ENCODE measurements around the gene PARD3. TPM values are rescaled to one million over a fixed set of nuclear protein-coding genes. Genes with fewer than 3 reads are reported as not detected.

PARD3 gene
- total and polyA plus RNA-seq, 10 of the 15 experiments (the other 5 are each of a cell fraction or from before 2014, with no cell fraction given): 2.6 to 43.1 (median 13.9) TPM

- Histone ChIP-seq H3K27me3 (replicated peaks in 1 of 2; ENCODE audit: control insufficient read depth in 2 of 2, insufficient read depth in 2 of 2, low read length in 1 of 2) (no peaks in the 10 kb centered on the region), H4K20me1 (ENCODE audit: control insufficient read depth, insufficient read depth) (no peaks in the 10 kb centered on the region), H3K36me3 (ENCODE audit: control insufficient read depth in 2 of 2, insufficient read depth in 2 of 2, low read length in 1 of 2) (no peaks in the 10 kb centered on the region), H2AFZ (ENCODE audit: control insufficient read depth, low read depth, low read length) (no peak overlapping the region), H3K27ac (ENCODE audit: control insufficient read depth, insufficient read depth) (no peak overlapping the region), H3K9me3 (replicated peaks; ENCODE audit: control insufficient read depth, insufficient read depth, low read length) (no peaks in the 10 kb centered on the region), H3K79me2 (ENCODE audit: control insufficient read depth, insufficient read depth, low read length) (no peaks in the 10 kb centered on the region), H3K9ac (ENCODE audit: control insufficient read depth, insufficient read depth, low read length) (no peak overlapping the region), H3K4me2 (ENCODE audit: control insufficient read depth, insufficient read depth) (no peak overlapping the region), H3K4me1 (ENCODE audit: control insufficient read depth, insufficient read depth, low read length) (no peaks in the 10 kb centered on the region), H3K4me3 (no peak overlapping the region)
- TF ChIP-seq NKRF (conservative IDR thresholded peaks at IDR 0.05) (no peak), SIX5 (IDR thresholded peaks at IDR 0.05; ENCODE audit: low read depth, low read length, severe bottlenecking) (no peak), ZZZ3 (IDR thresholded peaks at IDR 0.05; ENCODE audit: control insufficient read depth, insufficient read length, low read depth) (no peak), EGR1 (IDR thresholded peaks at IDR 0.05; ENCODE audit: borderline replicate concordance in 1 of 2, low read depth in 2 of 2, low read length in 2 of 2) (no peak), ZNF592 (IDR thresholded peaks at IDR 0.05) (no peak), MTA3 (IDR thresholded peaks at IDR 0.05; ENCODE audit: borderline replicate concordance, low read length) (no peak), ZBTB4 (CRISPR knock-in tag; IDR thresholded peaks at IDR 0.05) (no peak), GATAD2B (conservative IDR thresholded peaks at IDR 0.05; ENCODE audit: low read depth) (no peak), RAD21 (IDR thresholded peaks at IDR 0.05; ENCODE audit: insufficient read depth, low read depth, low read length) (no peak), NFIC (IDR thresholded peaks at IDR 0.05; ENCODE audit: low read depth, low read length) (no peak), CREM (IDR thresholded peaks at IDR 0.05; ENCODE audit: low read depth) (no peak), RELB (IDR thresholded peaks at IDR 0.05; ENCODE audit: low read depth) (no peak)
- SMC1A ChIA-PET (ENCODE audit: uncharacterized antibody, unreplicated experiment): interaction anchor here (1.7 to 3.4 kb wide), 2 partner anchors 15 to 18 kb away, joined by 6 to 16 read pairs; no protein-coding TSS in a partner anchor
- no peak for FAIRE-seq
- in situ Hi-C loops (cut with MboI) (no loop called here), intact Hi-C loops (cut with micrococcal nuclease; ENCODE audit: unreplicated experiment) (no loop called here)
- DNase-seq (ENCODE audit: low read depth, low spot score): no peak
- CTCF ChIA-PET: interaction anchor here (0.9 to 3.9 kb wide), 6 partner anchors 18 to 57 kb away, joined by 3 to 20 read pairs (median 4); no protein-coding TSS in a partner anchor
- POLR2A ChIA-PET: interaction anchor here (0.5 kb wide), 1 partner anchor 101 kb away, joined by 3 read pairs; no protein-coding TSS in a partner anchor
- no TSS peak for BruUV-seq (replicated peaks)
- RAD21 ChIA-PET (ENCODE audit: unreplicated experiment): interaction anchor here (0.9 to 2.7 kb wide), 2 partner anchors 18 to 46 kb away, joined by 4 to 14 read pairs; no protein-coding TSS in a partner anchor
- 44% methylated on average over 3 of the region's 3 CpGs for whole genome bisulfite sequencing (ENCODE audit: insufficient coverage, insufficient replicate concordance, low lambda C conversion rate, missing lambda C conversion rate)
- 0 out of 3 replicates have a peak, but pooled peaks have one; percentile 10 for ATAC-seq
These were observed 108.9 kb downstream of the PARD3 start for GRCh38 chr10:34706147-34706546.

Measured in GM12878 (cell line).